HepG2 (cell line): ENCODE results near the gene AUTS2.

ENCODE experiments used
- CTCF ChIP-seq: sonication (generic); formaldehyde crosslinking; IDR thresholded peaks from 2 replicates; pipeline ENCODE4 v1.5.0; 2020; ENCODE audit warnings: mild to moderate bottlenecking, missing genetic modification reagents, moderate library complexity
- JARID2 ChIP-seq: sonication (generic); formaldehyde crosslinking; IDR thresholded peaks from 2 replicates; pipeline ENCODE4 v1.8.1; 2023; ENCODE audit warnings: missing genetic modification reagents, inconsistent platforms; ENCODE audit not compliant: insufficient replicate concordance
- NCOA5 ChIP-seq: sonication (generic); formaldehyde crosslinking; IDR thresholded peaks from 2 replicates; pipeline ENCODE4 v1.4.0; 2020; ENCODE audit warnings: missing genetic modification reagents

- TF ChIP-seq JARID2 (CRISPR knock-in tag) (no peak), NCOA5 (CRISPR knock-in tag) (no peak), CTCF (CRISPR knock-in tag) (no peak)
Measured at GRCh38 chr7:69732203-69732602, 133.9 kb downstream of the AUTS2 start.
